ENCODE measurements around the gene TREM2. TPM values are rescaled to one million over a fixed set of nuclear protein-coding genes. Genes with fewer than 3 reads are reported as not detected.

Gene TREM2
- total RNA-seq, 4 donors from 2014 or later = 1.0 TPM; not detected in 3

DNA sequence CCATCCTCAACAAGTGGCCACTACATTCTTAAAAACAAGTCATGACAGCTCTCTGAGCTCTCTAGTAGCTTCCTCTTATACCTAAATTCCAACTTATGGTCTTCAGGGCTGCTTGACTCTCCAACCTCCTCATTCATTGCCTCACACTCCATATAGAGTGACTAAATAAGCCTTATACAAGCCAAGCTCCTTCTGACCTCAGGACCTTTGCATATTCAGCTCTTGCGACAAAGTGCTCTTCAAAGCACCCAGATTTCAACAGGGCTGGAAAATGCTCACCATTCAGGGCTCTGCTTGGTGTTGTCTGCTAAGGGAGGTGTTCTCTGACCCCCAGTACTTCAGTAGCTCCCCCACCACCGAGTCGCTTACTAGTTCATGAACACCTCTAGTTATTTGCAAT is 34.3 kb upstream of the TREM2 start:
- Histone ChIP-seq H3K27me3 (no peaks in the 10 kb centered on the region), H3K4me3 (no peak overlapping the region), H3K9me3 (no peaks in the 10 kb centered on the region), H3K27ac (no peak overlapping the region), H3K4me1 (no peaks in the 10 kb centered on the region), H3K36me3 (no peaks in the 10 kb centered on the region)
- intact Hi-C loops (cut with DNase I; ENCODE audit: low total_unique reads) = no loop called here
- no peak for DNase-seq
- TF ChIP-seq POLR2A (IDR thresholded peaks at IDR 0.05) = no peak
- TF ChIP-seq, protein P1, sequence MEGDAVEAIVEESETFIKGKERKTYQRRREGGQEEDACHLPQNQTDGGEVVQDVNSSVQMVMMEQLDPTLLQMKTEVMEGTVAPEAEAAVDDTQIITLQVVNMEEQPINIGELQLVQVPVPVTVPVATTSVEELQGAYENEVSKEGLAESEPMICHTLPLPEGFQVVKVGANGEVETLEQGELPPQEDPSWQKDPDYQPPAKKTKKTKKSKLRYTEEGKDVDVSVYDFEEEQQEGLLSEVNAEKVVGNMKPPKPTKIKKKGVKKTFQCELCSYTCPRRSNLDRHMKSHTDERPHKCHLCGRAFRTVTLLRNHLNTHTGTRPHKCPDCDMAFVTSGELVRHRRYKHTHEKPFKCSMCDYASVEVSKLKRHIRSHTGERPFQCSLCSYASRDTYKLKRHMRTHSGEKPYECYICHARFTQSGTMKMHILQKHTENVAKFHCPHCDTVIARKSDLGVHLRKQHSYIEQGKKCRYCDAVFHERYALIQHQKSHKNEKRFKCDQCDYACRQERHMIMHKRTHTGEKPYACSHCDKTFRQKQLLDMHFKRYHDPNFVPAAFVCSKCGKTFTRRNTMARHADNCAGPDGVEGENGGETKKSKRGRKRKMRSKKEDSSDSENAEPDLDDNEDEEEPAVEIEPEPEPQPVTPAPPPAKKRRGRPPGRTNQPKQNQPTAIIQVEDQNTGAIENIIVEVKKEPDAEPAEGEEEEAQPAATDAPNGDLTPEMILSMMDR (IDR thresholded peaks at IDR 0.05) = no peak

GRCh38 chr6:41194386-41194785 is 31.5 kb upstream of the TREM2 start:
- no peak for DNase-seq
- no peaks in the 10 kb centered on the region for H3K4me1 ChIP-seq
- intact Hi-C loops (cut with DNase I; ENCODE audit: low total_unique reads) = no loop called here
- no peaks in the 10 kb centered on the region for H3K27me3 ChIP-seq
- no peak for TF ChIP-seq POLR2A (IDR thresholded peaks at IDR 0.05)
- TF ChIP-seq, protein P1 (IDR thresholded peaks at IDR 0.05) = no peak
- H3K9me3 ChIP-seq = no peaks in the 10 kb centered on the region
- no peak overlapping the region for H3K4me3 ChIP-seq
- no peak overlapping the region for H3K27ac ChIP-seq
- H3K36me3 ChIP-seq = no peaks in the 10 kb centered on the region

DNA sequence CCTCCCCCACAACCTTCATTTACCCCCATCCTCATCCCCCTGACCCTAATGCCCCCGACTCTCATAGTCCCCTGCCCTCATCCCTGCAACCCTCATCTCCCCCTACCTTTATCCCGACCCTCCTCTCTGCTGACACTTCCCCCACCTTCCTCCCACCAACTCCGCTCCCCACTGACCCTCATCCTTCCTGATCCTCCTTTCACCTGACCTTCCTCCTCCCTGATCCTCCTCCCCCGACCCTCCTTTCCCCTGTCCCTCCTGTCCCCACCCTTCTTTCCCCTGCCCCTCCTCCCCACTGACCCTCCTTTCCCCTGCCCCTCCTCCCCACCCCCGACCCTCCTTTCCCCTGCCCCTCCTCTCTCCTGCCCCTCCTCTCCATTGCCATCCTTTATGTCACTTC is 31.0 kb upstream of the TREM2 start:
- Histone ChIP-seq H3K27me3 (no peaks in the 10 kb centered on the region), H3K4me1 (no peaks in the 10 kb centered on the region), H3K36me3 (no peaks in the 10 kb centered on the region), H3K27ac (no peak overlapping the region), H3K9me3 (no peaks in the 10 kb centered on the region), H3K4me3 (no peak overlapping the region)
- DNase-seq = no peak
- TF ChIP-seq POLR2A (IDR thresholded peaks at IDR 0.05) = no peak
- TF ChIP-seq, protein P1 (IDR thresholded peaks at IDR 0.05) = no peak
- intact Hi-C loops (cut with DNase I; ENCODE audit: low total_unique reads) = no loop called here

- Histone ChIP-seq H3K36me3 (no peaks in the 10 kb centered on the region), H3K4me1 (no peaks in the 10 kb centered on the region), H3K27me3 (no peaks in the 10 kb centered on the region), H3K27ac (no peak overlapping the region), H3K4me3 (no peak overlapping the region), H3K9me3 (no peaks in the 10 kb centered on the region)
- intact Hi-C loops (cut with DNase I; ENCODE audit: low total_unique reads) = no loop called here
- no peak for TF ChIP-seq POLR2A (IDR thresholded peaks at IDR 0.05)
- TF ChIP-seq, protein P1 (IDR thresholded peaks at IDR 0.05) = no peak
- DNase-seq = no peak
Measured at GRCh38 chr6:41193171-41193734, 30.3 kb upstream of the TREM2 start.

DNA sequence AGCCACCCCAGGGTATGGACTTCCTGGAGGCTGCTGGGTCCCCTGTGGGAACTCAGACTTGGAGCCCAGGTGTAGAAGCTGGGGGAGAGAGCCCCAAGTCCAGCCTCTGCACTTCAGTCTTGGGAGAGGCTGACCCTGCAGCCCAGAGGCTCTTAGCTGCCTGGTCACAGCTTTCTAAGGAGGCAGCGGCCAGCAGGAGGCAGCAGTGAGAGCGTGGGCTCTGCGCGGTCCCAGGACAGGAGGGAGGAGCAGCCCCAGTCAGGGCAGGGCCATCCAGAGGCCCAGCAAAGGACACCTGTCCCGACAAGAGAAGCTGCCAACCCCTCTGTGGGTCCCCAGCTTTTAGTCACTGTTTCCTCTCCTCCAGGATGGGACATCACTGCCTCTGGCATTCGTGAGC is 28.7 kb upstream of the TREM2 start:
- no peaks in the 10 kb centered on the region for H3K9me3 ChIP-seq
- no peaks in the 10 kb centered on the region for H3K36me3 ChIP-seq
- H3K27ac ChIP-seq = no peak overlapping the region
- H3K27me3 ChIP-seq = no peaks in the 10 kb centered on the region
- no peaks in the 10 kb centered on the region for H3K4me1 ChIP-seq
- no peak for DNase-seq
- no peak overlapping the region for H3K4me3 ChIP-seq
- TF ChIP-seq, protein P1 (IDR thresholded peaks at IDR 0.05) = no peak
- TF ChIP-seq POLR2A (IDR thresholded peaks at IDR 0.05) = no peak
- intact Hi-C loops (cut with DNase I; ENCODE audit: low total_unique reads) = no loop called here
